Astrocyte of the cerebellum (primary cell): ENCODE data around the gene MAP6.

Experiments used
- DNase-seq: peaks from one replicate; pipeline ENCODE4 v3.0.0-alpha.2; 2011; ENCODE audit warnings: low read depth
- H3K4me3 ChIP-seq: 2 replicates; pipeline ENCODE4 v1.5.1; 2011; ENCODE audit warnings: mild to moderate bottlenecking, low read depth, low read length, moderate library complexity
- in situ Hi-C: cut with HindIII; loops from 2 replicates; pipeline ENCODE4 v1.10.0; 2017; ENCODE audit warnings: low sequenced_read_pairs
- TF ChIP-seq, protein P1 (sequence below): IDR thresholded peaks from 2 replicates; pipeline ENCODE4 v1.5.1; 2012; ENCODE audit warnings: low read length, low read depth, moderate library complexity, mild to moderate bottlenecking; ENCODE audit errors: missing control alignments

MAP6 gene

DNA sequence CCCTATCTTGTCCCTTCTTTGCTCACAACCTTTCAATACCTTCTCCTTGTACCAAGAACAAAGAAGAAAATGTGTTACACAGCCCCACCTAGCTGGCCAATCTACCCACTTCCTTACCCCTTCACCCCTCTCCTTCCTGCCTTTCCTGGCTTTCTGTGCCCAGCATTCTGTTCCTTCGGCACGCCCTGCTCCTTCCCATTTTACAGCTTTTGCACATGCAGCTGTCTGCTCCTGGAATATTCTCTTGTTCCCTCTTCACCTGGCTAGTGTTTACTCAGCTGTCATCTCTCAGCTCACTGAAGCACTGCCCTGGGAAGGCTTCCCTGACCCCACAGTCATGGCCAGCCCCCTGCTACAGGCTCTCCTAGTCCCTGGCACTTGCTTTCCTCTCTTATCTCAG is 76.1 kb downstream of the MAP6 start:
- TF ChIP-seq, protein P1, sequence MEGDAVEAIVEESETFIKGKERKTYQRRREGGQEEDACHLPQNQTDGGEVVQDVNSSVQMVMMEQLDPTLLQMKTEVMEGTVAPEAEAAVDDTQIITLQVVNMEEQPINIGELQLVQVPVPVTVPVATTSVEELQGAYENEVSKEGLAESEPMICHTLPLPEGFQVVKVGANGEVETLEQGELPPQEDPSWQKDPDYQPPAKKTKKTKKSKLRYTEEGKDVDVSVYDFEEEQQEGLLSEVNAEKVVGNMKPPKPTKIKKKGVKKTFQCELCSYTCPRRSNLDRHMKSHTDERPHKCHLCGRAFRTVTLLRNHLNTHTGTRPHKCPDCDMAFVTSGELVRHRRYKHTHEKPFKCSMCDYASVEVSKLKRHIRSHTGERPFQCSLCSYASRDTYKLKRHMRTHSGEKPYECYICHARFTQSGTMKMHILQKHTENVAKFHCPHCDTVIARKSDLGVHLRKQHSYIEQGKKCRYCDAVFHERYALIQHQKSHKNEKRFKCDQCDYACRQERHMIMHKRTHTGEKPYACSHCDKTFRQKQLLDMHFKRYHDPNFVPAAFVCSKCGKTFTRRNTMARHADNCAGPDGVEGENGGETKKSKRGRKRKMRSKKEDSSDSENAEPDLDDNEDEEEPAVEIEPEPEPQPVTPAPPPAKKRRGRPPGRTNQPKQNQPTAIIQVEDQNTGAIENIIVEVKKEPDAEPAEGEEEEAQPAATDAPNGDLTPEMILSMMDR, result no peak
- DNase-seq, result no peak
- no peak overlapping the region for H3K4me3 ChIP-seq
- in situ Hi-C loops, result no loop called here

DNA sequence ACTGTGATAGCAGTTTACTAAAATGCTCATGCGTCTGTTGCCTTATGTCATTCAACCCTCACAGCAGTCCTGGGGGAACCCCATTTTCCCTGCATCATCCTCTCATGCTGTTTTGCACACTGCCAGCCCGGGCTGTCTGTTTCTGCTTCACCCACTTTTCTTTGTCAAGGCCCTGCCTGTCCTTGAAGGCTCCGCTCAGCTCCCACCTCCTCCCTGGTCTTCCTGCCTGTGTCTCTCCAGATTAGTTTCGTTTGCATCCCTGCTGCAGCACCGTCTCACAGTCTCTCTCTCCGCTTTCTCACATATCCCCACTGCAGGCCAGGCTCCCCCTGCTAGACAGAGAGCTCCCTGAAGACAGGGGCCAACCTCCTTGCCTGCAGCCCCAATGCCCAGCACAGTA is 76.9 kb downstream of the MAP6 start:
- in situ Hi-C loops, result no loop called here
- H3K4me3 ChIP-seq, result no peak overlapping the region
- TF ChIP-seq, protein P1, result no peak
- DNase-seq, result no peak

DNA sequence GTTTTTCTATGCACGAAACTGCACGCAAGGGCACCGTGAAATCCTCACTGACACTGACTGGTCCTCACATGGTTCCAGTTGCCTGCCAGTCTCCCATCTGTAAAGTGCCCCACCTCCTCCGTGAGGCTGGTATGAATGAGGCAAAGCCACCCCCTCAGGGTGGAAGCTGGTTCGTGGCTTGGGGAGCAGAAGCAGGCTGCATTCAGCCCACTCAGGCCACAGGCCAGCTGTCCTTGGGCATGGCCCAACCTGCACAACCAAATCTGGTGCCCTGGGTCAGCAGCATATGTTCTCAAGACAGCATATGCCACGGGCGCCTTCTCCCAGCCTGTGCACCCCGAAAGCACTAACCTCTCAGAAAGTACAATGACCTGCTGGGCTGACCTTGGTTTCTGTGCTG is 77.5 kb downstream of the MAP6 start:
- in situ Hi-C loops, result no loop called here
- TF ChIP-seq, protein P1, result no peak
- no peak overlapping the region for H3K4me3 ChIP-seq
- DNase-seq, result no peak

DNA sequence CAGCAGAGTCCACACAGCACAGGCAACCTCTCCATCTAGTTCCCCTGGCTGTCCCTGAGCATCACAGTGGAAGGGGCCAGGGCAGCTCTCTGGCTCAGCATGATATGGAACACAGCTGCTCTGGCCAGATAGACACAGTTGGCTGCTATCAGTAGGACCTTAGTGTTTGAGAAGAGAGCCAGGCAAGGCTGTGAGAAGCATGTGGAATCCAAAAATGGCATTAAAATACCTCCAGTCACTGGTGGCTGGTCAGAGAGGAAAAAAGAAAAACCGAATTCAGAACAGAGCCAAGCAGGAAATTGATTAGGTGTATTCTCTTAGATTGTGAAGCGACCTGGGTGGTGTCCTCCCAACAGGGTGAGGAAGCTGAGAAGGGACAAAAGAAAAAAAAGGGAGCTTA is 78.9 kb downstream of the MAP6 start:
- TF ChIP-seq, protein P1, result no peak
- DNase-seq, result no peak
- in situ Hi-C loops, result no loop called here
- H3K4me3 ChIP-seq, result no peak overlapping the region

DNA sequence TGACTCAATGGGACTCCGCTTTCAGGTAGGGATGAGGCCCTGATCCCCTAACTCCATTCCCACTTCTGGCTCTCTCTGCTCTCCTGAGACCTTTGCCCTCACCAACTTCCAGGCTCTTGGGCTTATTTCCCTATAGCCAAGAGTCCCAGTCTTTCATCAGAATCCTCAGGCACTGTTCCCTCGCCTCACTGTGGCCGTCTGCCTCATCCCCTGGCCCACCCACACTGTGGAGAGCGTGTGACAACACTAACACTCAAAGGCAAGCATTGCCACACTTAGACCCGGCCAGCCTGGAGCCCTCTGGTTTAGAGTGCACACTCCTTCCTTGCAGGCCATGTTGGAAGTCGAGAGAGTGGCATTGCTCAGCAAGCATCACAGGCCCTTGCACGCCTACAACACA is 79.8 kb downstream of the MAP6 start:
- TF ChIP-seq, protein P1, result no peak
- H3K4me3 ChIP-seq, result no peak overlapping the region
- DNase-seq, result no peak
- in situ Hi-C loops, result no loop called here

DNA sequence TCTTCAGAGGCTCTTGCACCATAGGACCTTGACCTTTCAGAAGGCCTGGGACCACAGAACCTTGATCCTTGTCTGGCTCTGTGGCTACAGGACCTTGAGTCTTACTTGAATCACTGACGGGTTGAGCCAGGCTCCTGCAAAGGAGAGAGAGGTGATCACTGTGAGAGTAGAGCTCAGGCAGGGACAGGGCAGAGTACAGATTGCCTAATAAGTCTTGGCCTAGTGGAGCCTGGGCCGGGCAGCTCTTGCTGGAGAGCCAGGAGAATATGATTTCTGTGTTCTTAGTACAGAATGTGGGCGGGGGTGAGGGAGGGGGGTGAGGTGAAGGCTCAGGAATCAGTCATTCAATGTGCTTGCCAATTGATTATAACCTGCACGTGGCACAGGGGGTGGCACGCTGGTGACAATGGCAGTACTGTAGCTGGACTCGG is 80.8 kb downstream of the MAP6 start:
- no peak for DNase-seq
- H3K4me3 ChIP-seq, result no peak overlapping the region
- in situ Hi-C loops, result no loop called here
- TF ChIP-seq, protein P1, result no peak

DNA sequence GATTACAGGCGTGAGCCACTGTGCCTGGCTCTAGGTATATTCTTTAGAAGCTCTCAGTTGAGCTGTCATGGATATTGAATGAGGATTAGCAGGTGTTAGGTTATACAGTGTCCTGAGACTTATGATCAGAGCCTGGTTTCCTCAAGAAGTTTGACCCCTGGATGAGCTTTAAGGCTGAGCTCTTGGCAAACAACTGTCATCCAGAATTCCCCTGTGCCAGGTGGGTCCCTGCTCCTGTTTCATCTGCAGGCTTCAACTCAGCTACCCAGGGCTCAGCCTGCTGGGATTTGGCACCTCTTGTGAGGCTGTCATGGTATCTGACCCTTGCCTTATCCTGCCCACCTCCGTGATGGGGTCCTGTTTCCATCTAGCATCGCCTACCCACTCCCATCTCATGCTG is 82.4 kb downstream of the MAP6 start:
- no peak for DNase-seq
- TF ChIP-seq, protein P1, result no peak
- in situ Hi-C loops, result no loop called here
- H3K4me3 ChIP-seq, result no peak overlapping the region
